Measurements from ENCODE around the gene TCTN2.

Gene TCTN2

GRCh38 chr12:123690191-123690840 lies 19.4 kb downstream of the TCTN2 start:
- DNase-seq, result no peak

- no peak for DNase-seq
These were observed 25.3 kb downstream of the TCTN2 start for GRCh38 chr12:123696207-123696606.

DNA sequence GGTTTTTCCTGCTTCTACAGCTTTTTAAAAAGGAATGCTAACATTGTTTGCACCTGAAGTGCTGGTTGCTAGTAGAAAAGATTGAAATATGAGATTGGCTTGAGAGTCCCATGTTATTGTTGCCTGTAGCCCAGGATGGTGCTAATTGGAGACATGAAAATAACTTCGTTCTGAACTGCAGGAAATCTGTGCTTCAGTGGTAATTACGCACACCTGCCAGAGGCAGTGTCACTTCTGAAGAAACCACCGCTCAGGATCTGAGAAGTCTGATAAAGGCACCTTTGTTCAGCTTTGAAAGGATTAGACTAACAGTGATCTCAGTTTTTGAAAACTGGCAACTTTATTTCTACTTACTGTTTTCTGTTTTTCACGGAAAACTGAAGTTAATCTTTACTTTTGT lies 25.7 kb downstream of the TCTN2 start:
- no peak for DNase-seq

- no peak for DNase-seq
These were observed 35.0 kb downstream of the TCTN2 start for GRCh38 chr12:123705935-123706334.

- no peak for DNase-seq
These were observed 36.6 kb downstream of the TCTN2 start for GRCh38 chr12:123707466-123707865.

DNA sequence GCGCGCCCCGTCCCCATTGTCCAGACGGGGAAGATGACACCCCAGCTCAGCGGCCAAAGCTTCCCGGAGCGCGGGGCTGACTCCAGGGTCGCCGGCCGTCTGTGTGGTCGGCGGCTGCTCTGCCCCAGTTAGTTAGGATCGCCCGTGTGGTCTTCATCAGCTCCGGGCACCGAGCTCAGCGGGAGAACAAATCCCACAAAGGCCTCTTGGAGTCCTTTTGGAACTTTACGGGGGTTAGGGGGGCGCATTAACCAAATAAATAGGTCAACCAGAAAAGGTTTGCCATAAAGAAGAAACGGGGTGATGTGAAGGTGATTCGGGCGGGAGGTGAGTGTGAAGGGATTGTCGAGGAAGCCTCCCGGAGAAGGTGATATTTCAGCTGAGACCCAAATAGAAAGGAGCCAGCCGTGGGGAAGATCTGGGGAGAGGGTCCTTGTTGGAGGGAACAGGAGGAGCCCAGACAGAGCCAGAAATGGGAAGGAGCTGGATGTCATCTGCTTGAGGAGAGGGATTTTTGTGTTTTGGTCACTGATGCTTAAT lies 41.9 kb downstream of the TCTN2 start:
- peak in 1 of 6 experiments; percentile 15 for DNase-seq

DNA sequence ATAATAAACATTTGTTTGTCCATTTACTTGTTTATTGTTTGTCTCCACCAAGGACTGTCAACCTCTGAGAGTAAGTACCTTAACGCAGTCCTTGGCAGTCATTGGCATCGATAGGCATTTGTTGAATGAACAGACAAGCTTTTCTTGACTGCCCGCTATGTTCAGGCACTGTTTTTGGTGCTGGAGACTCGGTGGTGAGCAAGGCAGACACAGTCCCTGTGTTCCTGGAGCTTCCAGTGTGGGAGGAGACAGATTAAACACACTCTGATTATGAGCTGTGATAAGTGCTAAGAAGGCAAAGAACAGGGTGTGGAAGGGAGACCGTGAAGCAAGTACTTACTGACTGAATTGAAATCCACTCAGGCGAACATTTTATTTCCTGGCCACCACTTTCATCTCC lies 42.5 kb downstream of the TCTN2 start:
- DNase-seq, result peak in 1 of 6 experiments; percentile 15

DNA sequence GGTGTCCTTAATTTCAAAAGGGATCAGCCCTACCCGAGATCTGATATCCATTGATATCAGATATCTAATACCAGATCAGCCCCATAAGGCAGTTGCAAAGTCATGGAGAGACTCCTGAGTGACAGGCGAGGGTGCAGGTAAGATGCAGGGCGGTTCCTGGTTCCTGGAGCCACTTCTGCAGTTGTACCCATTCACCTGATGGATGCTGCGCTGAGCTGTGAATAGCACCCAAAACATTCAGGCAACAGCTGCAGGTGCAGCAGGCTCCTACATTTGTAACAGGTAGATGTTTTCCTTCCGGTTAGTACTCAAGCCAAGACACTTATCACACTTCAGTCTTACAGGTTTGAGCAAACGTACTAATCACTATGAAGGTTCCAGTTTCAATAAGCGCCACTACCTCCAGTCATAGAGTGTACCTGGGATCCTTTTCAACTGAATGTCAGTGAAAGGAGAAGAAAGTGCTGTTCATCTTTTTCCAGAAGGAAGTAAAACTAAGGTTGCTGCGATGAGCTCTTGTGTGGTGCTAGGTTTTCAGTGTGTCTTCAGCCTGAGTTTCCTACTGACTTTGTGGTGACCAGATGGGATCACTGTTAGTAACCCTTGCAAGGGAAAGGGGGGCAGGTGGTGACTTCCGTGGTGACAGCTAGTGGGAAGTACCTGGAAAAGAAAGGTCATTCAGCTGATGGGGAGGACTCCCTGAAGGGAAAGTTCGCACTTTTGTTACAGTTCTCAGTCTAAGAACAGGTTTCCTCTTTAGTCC lies 43.1 kb downstream of the TCTN2 start:
- no peak for DNase-seq

DNA sequence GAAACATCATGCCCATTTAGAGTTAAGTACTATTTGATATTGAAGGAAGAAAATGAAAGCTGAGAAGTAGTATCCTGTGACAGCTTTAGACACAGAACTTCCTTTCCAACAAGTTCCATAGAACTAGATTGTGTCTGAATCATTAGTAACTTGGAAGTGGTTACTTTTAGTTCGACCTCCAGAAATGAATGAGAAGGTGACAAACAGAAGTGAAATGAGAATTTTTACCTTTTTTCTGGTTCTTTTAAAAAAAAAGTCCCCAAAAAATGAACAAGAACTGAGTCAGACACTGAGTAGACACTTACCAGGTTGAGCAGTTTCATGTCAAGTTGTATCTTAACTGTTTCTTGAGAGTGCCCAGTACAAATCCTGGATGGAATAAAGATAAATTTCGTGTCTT lies 44.3 kb downstream of the TCTN2 start:
- no peak for DNase-seq

DNA sequence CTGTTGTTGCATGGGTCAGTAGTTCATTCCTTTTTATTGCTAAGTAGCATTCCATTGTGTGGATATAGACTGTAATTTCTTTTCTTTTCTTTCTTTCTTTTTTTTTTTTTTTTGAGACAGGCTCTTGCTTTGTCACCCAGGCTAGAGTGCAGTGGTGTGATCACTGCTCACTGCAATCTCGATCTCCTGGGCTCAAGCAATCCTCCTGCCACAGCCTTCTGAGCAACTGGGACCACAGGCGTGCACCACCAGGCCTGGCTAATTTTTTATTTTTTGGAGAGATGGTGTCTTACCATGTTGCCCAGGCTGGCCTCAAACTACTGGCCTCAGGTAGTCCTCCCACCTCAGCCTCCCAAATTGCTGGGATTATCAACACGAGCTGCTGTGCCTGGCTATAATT lies 46.4 kb downstream of the TCTN2 start:
- DNase-seq, result no peak

GRCh38 chr12:123720141-123720814 lies 49.4 kb downstream of the TCTN2 start:
- DNase-seq, result no peak

GRCh38 chr12:123721245-123721644 lies 50.3 kb downstream of the TCTN2 start:
- DNase-seq, result no peak

DNA sequence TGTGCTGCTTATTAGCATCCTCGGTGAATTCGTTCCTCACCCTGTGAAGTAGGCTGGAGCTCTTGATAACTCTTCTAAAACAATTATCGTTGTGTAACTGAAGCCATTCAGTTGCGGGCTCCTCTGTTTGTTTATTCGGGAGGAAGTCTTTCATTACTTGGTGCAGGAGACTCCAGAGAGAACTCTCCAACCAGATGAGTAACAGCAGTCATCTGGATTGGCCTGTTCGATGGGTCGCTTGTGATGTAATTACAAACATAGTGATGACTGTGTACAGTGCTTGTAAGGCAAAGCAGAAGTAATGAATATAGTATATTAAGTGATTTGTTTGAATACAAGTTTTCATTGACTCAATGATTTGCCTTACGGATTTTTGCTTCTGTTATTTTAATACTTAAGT lies 52.1 kb downstream of the TCTN2 start:
- DNase-seq, result no peak

- DNase-seq, result no peak
These were observed 52.9 kb downstream of the TCTN2 start for GRCh38 chr12:123723765-123724164.

DNA sequence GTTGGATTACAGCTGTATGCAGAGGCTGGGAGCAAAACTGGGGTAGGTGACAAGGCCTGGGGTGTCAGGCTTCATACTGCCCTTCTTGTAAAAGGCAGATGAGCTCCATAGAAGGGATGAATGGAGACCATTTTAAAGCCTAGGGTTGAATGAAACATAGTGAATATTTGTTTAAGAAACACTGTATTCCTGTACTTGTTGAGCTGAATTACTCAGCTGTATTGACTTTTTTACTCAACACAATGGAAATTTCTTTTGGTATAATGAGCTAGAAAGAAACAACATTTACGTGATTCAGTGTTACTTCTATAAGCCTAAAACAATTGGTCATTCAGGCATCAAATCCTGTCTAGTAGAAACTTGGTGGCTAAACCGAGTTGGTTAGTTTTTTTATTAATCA lies 55.3 kb downstream of the TCTN2 start:
- DNase-seq, result no peak

DNA sequence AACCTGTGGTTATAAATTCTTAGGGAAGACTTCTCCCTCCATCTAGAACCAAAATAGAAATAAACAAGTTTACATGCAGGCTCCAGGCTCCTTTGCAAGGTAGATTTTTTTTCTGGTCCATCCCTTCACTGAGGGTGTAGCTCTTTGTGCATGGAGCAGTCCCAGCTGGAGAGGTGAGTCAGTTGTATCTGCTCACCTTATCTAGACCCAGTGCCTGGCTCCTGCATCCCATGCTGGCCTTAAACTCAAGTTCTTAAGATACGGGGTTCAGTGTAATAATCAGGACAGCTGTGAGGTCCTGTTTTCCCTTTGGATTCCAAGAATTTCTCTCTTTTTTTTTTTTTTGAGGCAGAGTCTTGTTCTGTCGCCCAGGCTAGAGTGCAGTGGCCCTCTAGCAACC lies 56.0 kb downstream of the TCTN2 start:
- no peak for DNase-seq

DNA sequence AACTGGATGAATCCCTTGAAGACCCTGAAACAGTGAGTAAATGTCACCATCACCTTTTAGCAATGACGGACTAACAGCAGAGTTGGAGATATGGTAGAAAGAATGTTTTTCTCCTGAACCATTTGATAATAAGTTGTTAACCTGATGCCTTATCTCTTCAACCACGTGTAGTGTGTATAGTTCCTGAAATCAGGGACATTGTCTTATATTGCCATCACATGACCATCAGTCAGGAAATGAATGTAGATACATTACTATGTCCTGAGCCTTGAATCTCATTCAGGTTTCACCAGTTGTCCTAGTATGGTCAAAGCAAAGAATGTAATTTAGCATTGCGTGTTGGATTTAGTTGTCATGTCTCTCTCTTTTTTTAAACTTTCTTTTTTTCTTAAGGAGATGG lies 57.0 kb downstream of the TCTN2 start:
- no peak for DNase-seq

DNA sequence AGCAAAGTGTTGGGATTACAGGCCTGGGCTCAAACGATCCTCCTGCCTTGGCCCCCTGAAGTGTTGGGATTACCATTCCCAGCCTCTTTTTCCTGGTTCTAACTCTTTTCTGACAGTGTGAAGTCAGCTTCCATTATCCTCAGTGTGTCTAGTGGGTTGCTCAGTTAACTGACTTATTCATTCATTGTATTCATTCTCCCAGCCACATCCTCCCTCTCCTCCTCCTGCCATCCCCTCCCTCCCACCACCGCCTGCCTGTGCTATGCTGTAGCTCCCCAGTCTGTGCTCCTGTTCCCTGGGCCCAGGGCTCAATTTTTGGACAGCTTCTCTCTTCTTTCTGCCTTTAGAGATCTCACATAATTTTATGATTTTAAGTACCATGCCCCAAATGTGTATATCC lies 60.7 kb downstream of the TCTN2 start:
- no peak for DNase-seq

DNA sequence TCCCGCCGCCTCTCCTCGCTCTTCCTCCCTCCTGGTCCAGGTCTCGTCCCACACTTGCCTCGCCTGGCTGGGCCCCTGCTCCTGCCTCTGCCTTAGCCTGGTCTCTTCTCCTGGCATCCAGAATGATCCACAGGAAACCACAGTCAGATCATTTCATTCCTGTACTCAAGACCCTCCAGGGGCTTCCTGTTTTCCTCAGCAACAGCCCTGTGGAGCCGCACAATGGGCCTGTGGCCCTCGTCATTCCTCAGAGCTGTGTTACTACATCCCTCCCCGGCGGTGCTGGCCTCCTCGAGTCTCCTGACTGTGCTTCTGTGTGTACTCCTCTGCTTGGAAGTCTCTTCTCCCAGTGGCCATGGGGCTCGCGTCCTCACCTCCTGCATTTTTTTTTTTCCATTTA lies 61.3 kb downstream of the TCTN2 start:
- no peak for DNase-seq

DNA sequence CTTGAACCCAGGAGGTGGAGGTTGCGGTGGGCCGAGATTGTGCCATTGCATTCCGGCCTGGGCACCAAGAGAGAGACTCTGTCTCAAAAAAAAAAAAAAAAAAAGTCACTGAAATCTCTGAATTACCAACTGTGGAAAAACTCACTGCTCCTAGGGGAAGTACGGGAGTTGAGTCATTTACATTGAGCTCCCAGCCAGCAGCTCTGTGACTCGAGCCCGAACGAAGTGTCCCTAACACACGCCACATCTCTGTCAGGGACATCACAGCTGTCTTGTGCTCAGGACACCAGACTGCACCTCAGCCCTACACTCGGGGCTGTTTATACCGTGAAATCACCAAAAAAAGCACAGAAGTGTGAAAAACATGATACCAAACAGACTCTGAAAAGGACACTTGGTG lies 62.3 kb downstream of the TCTN2 start:
- DNase-seq, result no peak

- no peak for DNase-seq
These were observed 63.4 kb downstream of the TCTN2 start for GRCh38 chr12:123734268-123734667.

- no peak for DNase-seq
These were observed 71.1 kb downstream of the TCTN2 start for GRCh38 chr12:123741937-123742572.

- DNase-seq, result peak in 1 of 6 experiments; percentile 9
These were observed 72.1 kb downstream of the TCTN2 start for GRCh38 chr12:123743002-123743401.

Data from stimulated activated naive CD4-positive, alpha-beta T cell (primary cell).